AG04450 (cell line): ENCODE measurements around the gene PARP3. TPM values are rescaled to one million over a fixed set of nuclear protein-coding genes. Genes with fewer than 3 reads are reported as not detected.

Experiments
- CTCF ChIA-PET: fragments of 300-600, 350-600 bp; formaldehyde crosslinking; extraction: SDS; loops from one replicate; lab custom pipeline; 2022; ENCODE audit warnings: antibody characterized with exemption, inconsistent platforms; lab: Charles Lee
- POLR2A ChIA-PET: fragments of 350-600 bp; formaldehyde crosslinking; extraction: SDS; loops from one replicate; lab custom pipeline; 2021; ENCODE audit warnings: antibody characterized with exemption, inconsistent platforms; lab: Yijun Ruan, JAX
- DNase-seq: peaks from one replicate; pipeline ENCODE4 v3.0.0-alpha.2; 2011; ENCODE audit warnings: low read depth, low spot score
- H3K27ac ChIP-seq: one replicate; pipeline ENCODE4 v1.5.1; 2012; ENCODE audit warnings: low read depth, low read length, control low read depth
- H3K27me3 ChIP-seq: one replicate; pipeline ENCODE4 v1.6.0; 2012; ENCODE audit warnings: low read length; ENCODE audit not compliant: control insufficient read depth, insufficient read depth
- H3K4me3 ChIP-seq: 2 replicates; pipeline ENCODE4 v1.5.1; 2011; ENCODE audit warnings: mild to moderate bottlenecking, low read depth, low read length, control low read depth
- H3K9me3 ChIP-seq: 2 replicates; pipeline ENCODE4 v1.5.1; 2012; ENCODE audit warnings: low read length; ENCODE audit not compliant: control insufficient read depth, insufficient read depth
- CTCF ChIP-seq: IDR thresholded peaks from 2 replicates; pipeline ENCODE4 v1.5.1; 2011; ENCODE audit warnings: low read depth, low read length, control low read depth, inconsistent platforms
- polyA plus RNA-seq: library from polyadenylated mRNA; depleted of rRNA; stranded (reverse); fragments of >200 nt; gene quantifications from 2 replicates; pipeline ENCODE4 v1.2.3, GENCODE V29; 2011

PARP3 gene
- polyA plus RNA-seq, 1 experiment, result 7.5 TPM

DNA sequence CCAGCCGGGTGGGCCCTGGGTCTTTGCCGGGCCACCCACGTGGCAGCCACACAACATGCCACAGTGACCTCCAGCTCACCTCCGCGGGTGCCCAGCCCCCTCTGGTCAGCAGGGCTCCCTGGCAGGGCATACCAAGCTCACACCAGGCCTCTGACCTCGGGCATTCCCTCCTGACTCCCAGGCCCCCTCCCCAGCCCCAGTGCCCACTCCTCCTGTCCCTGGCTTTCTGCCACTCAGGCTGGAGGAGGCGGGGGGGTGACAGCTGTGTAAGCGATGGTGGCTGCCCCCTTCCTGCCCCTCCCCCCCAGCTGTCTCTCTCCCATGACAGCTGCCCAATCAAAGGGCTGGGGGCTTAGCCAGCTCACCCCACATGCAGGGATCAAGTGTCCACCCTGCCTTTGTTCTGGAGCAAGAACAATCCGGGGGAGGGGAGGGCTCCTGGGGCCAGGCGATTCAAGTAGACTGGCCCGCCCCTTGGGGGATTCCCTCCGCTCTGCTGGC, 21.8 kb downstream of the PARP3 start:
- ChIA-PET POLR2A (interaction anchor here (0.6 kb wide), 1 partner anchor 464 kb away, joined by 4 read pairs; the partner anchor contains the start of gene DCAF1), CTCF (interaction anchor here (1.6 to 2.6 kb wide), 2 partner anchors 9 to 23 kb away, joined by 7 to 10 read pairs; partner anchors contain the start of genes ABHD14B and RRP9)
- no peak for TF ChIP-seq CTCF
- no peak overlapping the region for H3K4me3 ChIP-seq
- no peak for DNase-seq
- no peaks in the 10 kb centered on the region for H3K27me3 ChIP-seq
- no peaks in the 10 kb centered on the region for H3K9me3 ChIP-seq
- H3K27ac ChIP-seq, result no peak overlapping the region

DNA sequence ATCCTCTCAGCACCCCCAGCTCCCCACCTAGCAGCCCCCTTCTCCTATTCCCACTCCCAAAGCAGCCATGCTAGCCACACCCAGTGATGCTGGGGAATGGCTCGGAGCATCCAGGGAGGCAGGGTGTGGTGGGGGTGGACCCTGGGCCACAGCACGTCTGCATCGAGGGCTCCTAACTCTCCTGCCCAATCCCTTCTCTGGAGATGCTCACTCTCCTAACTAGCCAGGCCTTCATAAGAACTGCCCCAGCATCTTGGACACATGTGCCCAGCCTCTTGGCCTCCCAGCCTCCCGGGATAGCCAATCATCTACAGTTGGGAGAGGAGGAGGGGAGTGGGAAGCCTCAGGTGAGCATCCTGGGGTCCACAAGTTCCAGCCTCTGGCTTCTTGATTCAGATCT, 22.4 kb downstream of the PARP3 start:
- ChIA-PET CTCF (interaction anchor here (1.6 to 3.6 kb wide), 2 partner anchors 9 to 22 kb away, joined by 4 to 24 read pairs; partner anchors contain the start of genes ABHD14B, PARP3 and RRP9), POLR2A (interaction anchor here (0.6 kb wide), 1 partner anchor 381 kb away, joined by 8 read pairs; no protein-coding TSS in a partner anchor)
- Histone ChIP-seq H3K27me3 (no peaks in the 10 kb centered on the region), H3K27ac (no peak overlapping the region), H3K4me3 (no peak overlapping the region), H3K9me3 (no peaks in the 10 kb centered on the region)
- DNase-seq, result no peak
- TF ChIP-seq CTCF, result no peak

- Histone ChIP-seq H3K27me3 (no peaks in the 10 kb centered on the region), H3K4me3 (peak overlapping the region; percentile 78; the same call in 1 of the 2 replicates), H3K9me3 (no peaks in the 10 kb centered on the region), H3K27ac (no peak overlapping the region)
- TF ChIP-seq CTCF, result no peak
- no peak for DNase-seq
- ChIA-PET POLR2A (interaction anchor here (0.7 kb wide), 1 partner anchor 30 kb away, joined by 3 read pairs; the partner anchor contains the start of gene RPL29), CTCF (interaction anchor here (1.6 to 3.6 kb wide), 3 partner anchors 8 to 24 kb away, joined by 3 to 24 read pairs (median 4); partner anchors contain the start of genes ABHD14B, ACY1, PARP3 and RRP9)
Observed at GRCh38 chr3:51966016-51966415, 23.9 kb downstream of the PARP3 start.

- DNase-seq, result no peak
- POLR2A ChIA-PET, result interaction anchor here (1.3 kb wide), 1 partner anchor 29 kb away, joined by 7 read pairs; the partner anchor contains the start of gene RPL29
Observed at GRCh38 chr3:51966486-51966885, 24.3 kb downstream of the PARP3 start.

More at GRCh38 chr3:51966486-51966885, 24.3 kb downstream of the PARP3 start:
- H3K27me3 ChIP-seq, result no peaks in the 10 kb centered on the region
- CTCF ChIA-PET, result interaction anchor here (1.7 to 3.6 kb wide), 2 partner anchors 16 to 24 kb away, joined by 3 to 24 read pairs; partner anchors contain the start of genes ACY1, PARP3 and RRP9
- peak overlapping the region; percentile 78 for H3K4me3 ChIP-seq
- no peak for TF ChIP-seq CTCF
- H3K27ac ChIP-seq, result no peak overlapping the region
- no peaks in the 10 kb centered on the region for H3K9me3 ChIP-seq
